ENCODE results near the gene ALG12. TPM values are rescaled to one million over a fixed set of nuclear protein-coding genes. Genes with fewer than 3 reads are reported as not detected.

The ALG12 gene
- total RNA-seq, 2 donors from 2014 or later: 17.4 to 30.1 TPM

- H3K27me3 ChIP-seq (replicated peaks; ENCODE audit: insufficient read depth): no peaks in the 10 kb centered on the region
- peaks cover 21% of the 10 kb centered on the region for H3K36me3 ChIP-seq
- TF ChIP-seq, protein P1, sequence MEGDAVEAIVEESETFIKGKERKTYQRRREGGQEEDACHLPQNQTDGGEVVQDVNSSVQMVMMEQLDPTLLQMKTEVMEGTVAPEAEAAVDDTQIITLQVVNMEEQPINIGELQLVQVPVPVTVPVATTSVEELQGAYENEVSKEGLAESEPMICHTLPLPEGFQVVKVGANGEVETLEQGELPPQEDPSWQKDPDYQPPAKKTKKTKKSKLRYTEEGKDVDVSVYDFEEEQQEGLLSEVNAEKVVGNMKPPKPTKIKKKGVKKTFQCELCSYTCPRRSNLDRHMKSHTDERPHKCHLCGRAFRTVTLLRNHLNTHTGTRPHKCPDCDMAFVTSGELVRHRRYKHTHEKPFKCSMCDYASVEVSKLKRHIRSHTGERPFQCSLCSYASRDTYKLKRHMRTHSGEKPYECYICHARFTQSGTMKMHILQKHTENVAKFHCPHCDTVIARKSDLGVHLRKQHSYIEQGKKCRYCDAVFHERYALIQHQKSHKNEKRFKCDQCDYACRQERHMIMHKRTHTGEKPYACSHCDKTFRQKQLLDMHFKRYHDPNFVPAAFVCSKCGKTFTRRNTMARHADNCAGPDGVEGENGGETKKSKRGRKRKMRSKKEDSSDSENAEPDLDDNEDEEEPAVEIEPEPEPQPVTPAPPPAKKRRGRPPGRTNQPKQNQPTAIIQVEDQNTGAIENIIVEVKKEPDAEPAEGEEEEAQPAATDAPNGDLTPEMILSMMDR (IDR thresholded peaks at IDR 0.05): no peak
- H3K4me1 ChIP-seq (ENCODE audit: control insufficient read depth in 1 of 2, low read depth in 2 of 2): peaks cover 17 to 34% of the 10 kb centered on the region in 2 donors
- no peak for ATAC-seq (ENCODE audit: insufficient number of reproducible peaks, low FRiP score, low read depth)
- peak overlapping the region; percentile 90 to 93 for H3K27ac ChIP-seq
- peak overlapping the region; percentile 93 for H3K4me3 ChIP-seq
- H3K9me3 ChIP-seq: no peaks in the 10 kb centered on the region
- no peak for DNase-seq (ENCODE audit: low spot score)
Measured at GRCh38 chr22:49959782-49960158, 41.5 kb upstream of the ALG12 start.

- Histone ChIP-seq H3K27me3 (replicated peaks; ENCODE audit: insufficient read depth) (no peaks in the 10 kb centered on the region), H3K4me3 (peak overlapping the region; percentile 93), H3K4me1 (ENCODE audit: control insufficient read depth in 1 of 2, low read depth in 2 of 2) (peaks cover 17 to 30% of the 10 kb centered on the region in 2 donors), H3K36me3 (peaks cover 16% of the 10 kb centered on the region), H3K9me3 (no peaks in the 10 kb centered on the region), H3K27ac (peak overlapping the region in 1 of 2 donors; percentile 90)
- DNase-seq (ENCODE audit: low spot score): no peak
- ATAC-seq (ENCODE audit: insufficient number of reproducible peaks, low FRiP score, low read depth): no peak
- TF ChIP-seq, protein P1 (IDR thresholded peaks at IDR 0.05): no peak
Measured at GRCh38 chr22:49958931-49959781, 40.9 kb upstream of the ALG12 start.

DNA sequence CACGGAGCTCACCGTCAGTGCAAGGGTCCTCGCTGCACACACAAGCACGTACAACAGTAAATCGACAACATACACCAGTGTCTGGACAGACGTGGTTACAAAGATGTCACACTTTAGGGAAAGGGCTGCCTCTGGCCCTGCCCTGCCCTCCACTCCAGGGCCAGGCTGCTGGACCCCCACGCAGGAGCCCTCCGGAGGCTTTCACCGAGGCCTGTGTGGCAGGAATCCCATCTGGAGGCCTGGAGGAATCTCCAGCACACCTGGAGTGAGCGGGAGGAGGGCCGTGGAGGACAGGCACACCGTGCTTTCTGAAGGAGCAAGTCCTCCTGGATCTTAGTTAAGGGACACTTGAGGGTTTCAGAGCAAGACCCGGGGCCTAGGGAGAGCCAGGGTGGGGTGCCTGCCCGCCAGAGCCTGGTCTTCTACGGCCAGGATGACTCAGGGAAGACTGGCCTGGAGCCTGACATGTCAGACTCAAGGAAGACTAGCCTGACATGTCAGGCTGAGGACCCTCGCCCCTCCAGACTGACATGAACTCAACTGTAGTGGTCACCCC is 40.2 kb upstream of the ALG12 start:
- Histone ChIP-seq H3K4me1 (ENCODE audit: control insufficient read depth in 1 of 2, low read depth in 2 of 2) (peaks cover 11 to 30% of the 10 kb centered on the region in 2 donors), H3K27ac (no peak overlapping the region)

DNA sequence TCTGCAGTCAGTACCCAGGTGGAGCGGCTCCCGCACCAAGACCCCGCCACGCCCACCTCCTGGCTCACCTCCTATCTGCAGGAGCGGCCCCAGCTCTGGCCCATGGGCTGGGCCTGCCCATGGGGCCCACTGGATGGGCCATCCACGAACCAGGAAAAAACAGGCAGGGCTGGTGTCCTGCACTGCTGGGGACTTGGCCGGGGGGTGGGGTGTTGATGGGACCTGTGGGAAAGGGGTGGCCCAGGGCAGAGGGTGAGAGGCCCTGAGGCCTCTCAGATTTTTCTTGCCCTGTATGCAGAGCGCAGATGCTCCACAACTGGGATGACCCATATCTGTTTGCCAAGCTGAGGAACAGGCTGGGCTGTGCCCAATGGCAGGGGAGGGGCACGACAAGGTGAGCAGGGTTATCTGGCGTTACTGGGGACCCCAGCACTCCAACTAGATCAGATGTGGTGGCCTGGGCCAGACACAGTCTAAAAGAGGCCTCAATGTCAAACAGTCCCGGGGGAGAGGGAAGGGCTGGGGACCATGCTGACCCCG is 39.7 kb upstream of the ALG12 start:
- DNase-seq (ENCODE audit: low spot score): no peak
- no peak overlapping the region for H3K4me3 ChIP-seq
- peaks cover 4% of the 10 kb centered on the region for H3K36me3 ChIP-seq
- H3K4me1 ChIP-seq (ENCODE audit: control insufficient read depth in 1 of 2, low read depth in 2 of 2): peaks cover 11 to 30% of the 10 kb centered on the region in 2 donors
- ATAC-seq (ENCODE audit: insufficient number of reproducible peaks, low FRiP score, low read depth): no peak
- H3K27me3 ChIP-seq (replicated peaks; ENCODE audit: insufficient read depth): no peaks in the 10 kb centered on the region
- TF ChIP-seq, protein P1 (IDR thresholded peaks at IDR 0.05): no peak
- no peaks in the 10 kb centered on the region for H3K9me3 ChIP-seq
- H3K27ac ChIP-seq: no peak overlapping the region

More for the DNA sequence above, 40.2 kb upstream of the ALG12 start:
- ATAC-seq (ENCODE audit: insufficient number of reproducible peaks, low FRiP score, low read depth) (no peak), DNase-seq (ENCODE audit: low spot score) (no peak)
- Histone ChIP-seq H3K9me3 (no peaks in the 10 kb centered on the region), H3K27me3 (replicated peaks; ENCODE audit: insufficient read depth) (no peaks in the 10 kb centered on the region), H3K4me3 (no peak overlapping the region), H3K36me3 (peaks cover 9% of the 10 kb centered on the region)
- TF ChIP-seq, protein P1 (IDR thresholded peaks at IDR 0.05): no peak
